ENCODE results near the gene LGALS16.

GRCh38 chr19:39686739-39687138 is 31.0 kb downstream of the LGALS16 start:
- TF ChIP-seq CTCF (IDR thresholded peaks at IDR 0.05) (no peak), POLR2A (IDR thresholded peaks at IDR 0.05) (no peak)
